H1 (cell line): ENCODE data around the gene SMG1. TPM values are rescaled to one million over a fixed set of nuclear protein-coding genes. Genes with fewer than 3 reads are reported as not detected.
"Not testable (repeated sequence)": the region's sequence is repeated elsewhere in the genome, so short reads cannot be mapped to it uniquely, and the experiment has no call there.

Experiments used
- CTCF ChIA-PET: fragments of 300-600 bp; sonication (Branson Sonifier 250); formaldehyde crosslinking; loops from one replicate; lab custom pipeline; 2021; ENCODE audit not compliant: partially characterized antibody; lab: Charles Lee
- POLR2A ChIA-PET: fragments of 300-600 bp; sonication (Branson Sonifier 250); formaldehyde crosslinking; loops from one replicate; lab custom pipeline; 2021; ENCODE audit warnings: inconsistent platforms; ENCODE audit not compliant: partially characterized antibody; lab: Charles Lee
- DNase-seq, 2 experiments: peaks; one replicate each; pipeline versions ENCODE4 v3.0.0 to v3.0.0-alpha.2; 2010 to 2022; ENCODE audit warnings: low spot score in 2 of 2, low read depth in 1 of 2, mixed read lengths in 1 of 2
- FAIRE-seq: peaks from 2 replicates; lab custom pipeline; 2011; peaks lifted over from hg19 to GRCh38; lab: Jason Lieb, UNC
- H2AFZ ChIP-seq: 2 replicates; pipeline ENCODE4 v1.8.1; 2012; ENCODE audit warnings: low read length, inconsistent platforms
- H2AK5ac ChIP-seq: 2 replicates; pipeline ENCODE4 v1.6.1; 2013; ENCODE audit warnings: low read depth, low read length
- H2BK120ac ChIP-seq: replicated peaks from 2 replicates; pipeline ENCODE3; 2013; ENCODE audit warnings: low read depth, low read length, inconsistent platforms
- H2BK12ac ChIP-seq: 2 replicates; pipeline ENCODE4 v1.6.1; 2013; ENCODE audit warnings: low read depth, low read length
- H2BK15ac ChIP-seq: 2 replicates; pipeline ENCODE4 v1.6.1; 2013; ENCODE audit warnings: low read length
- H2BK20ac ChIP-seq: 2 replicates; pipeline ENCODE4 v1.6.1; 2013; ENCODE audit warnings: low read length
- H2BK5ac ChIP-seq: 2 replicates; pipeline ENCODE4 v1.6.1; 2013; ENCODE audit warnings: low read depth, low read length
- H3K14ac ChIP-seq: 2 replicates; pipeline ENCODE4 v1.6.1; 2013; ENCODE audit warnings: inconsistent platforms; ENCODE audit not compliant: insufficient read length
- H3K18ac ChIP-seq: 2 replicates; pipeline ENCODE4 v1.6.1; 2013; ENCODE audit warnings: low read length; ENCODE audit errors: extremely low read depth
- H3K23ac ChIP-seq: 2 replicates; pipeline ENCODE4 v1.6.1; 2013; ENCODE audit warnings: inconsistent platforms; ENCODE audit not compliant: insufficient read length
- H3K23me2 ChIP-seq: 2 replicates; pipeline ENCODE4 v1.6.1; 2013; ENCODE audit warnings: low read depth, low read length
- H3K27ac ChIP-seq: 2 replicates; pipeline ENCODE4 v1.6.1; 2011; ENCODE audit warnings: low read depth, low read length, inconsistent platforms
- H3K27me3 ChIP-seq, 4 experiments: replicated peaks in 1 of 4; 1 replicate in 1 of 4; 2 replicates in 3 of 4; pipeline versions ENCODE4 v1.6.1 to v1.8.1; 2011 to 2013; ENCODE audit warnings: low read length in 3 of 4, mild to moderate bottlenecking in 3 of 4, inconsistent platforms in 2 of 4, mixed read lengths in 2 of 4, moderate library complexity in 1 of 4; ENCODE audit not compliant: control insufficient read depth in 3 of 4, insufficient read depth in 3 of 4; ENCODE audit errors: extremely low read depth in 1 of 4
- H3K36me3 ChIP-seq, 4 experiments: 2 replicates each; pipeline versions ENCODE4 v1.6.1 to v1.8.1; 2011 to 2013; ENCODE audit warnings: mild to moderate bottlenecking in 4 of 4, low read length in 3 of 4, moderate library complexity in 2 of 4, control low read depth in 1 of 4, inconsistent platforms in 1 of 4; ENCODE audit not compliant: insufficient read depth in 4 of 4, control insufficient read depth in 2 of 4
- H3K4ac ChIP-seq: replicated peaks from 2 replicates; pipeline ENCODE3; 2013; ENCODE audit warnings: low read length, low read depth, mixed read lengths, inconsistent platforms; ENCODE audit not compliant: insufficient read length
- H3K4me1 ChIP-seq, 4 experiments: replicated peaks in 1 of 4; 1 replicate in 1 of 4; 2 replicates in 3 of 4; pipeline versions ENCODE4 v1.6.1 to v1.8.1; 2011 to 2013; ENCODE audit warnings: low read length in 3 of 4, inconsistent platforms in 2 of 4, mixed read lengths in 1 of 4; ENCODE audit not compliant: insufficient read depth in 4 of 4, control insufficient read depth in 3 of 4
- H3K4me2 ChIP-seq, 2 experiments: 2 replicates each; pipeline versions ENCODE4 v1.6.1 to v1.8.1; 2011 to 2013; ENCODE audit warnings: low read depth in 2 of 2, low read length in 2 of 2, control low read depth in 1 of 2, inconsistent platforms in 1 of 2, mild to moderate bottlenecking in 1 of 2; ENCODE audit not compliant: insufficient read depth in 1 of 2
- H3K4me3 ChIP-seq, 4 experiments: fragments of 200-600, 300-600 bp in 1 of 4; sonication (generic), shearing (Covaris generic), sonication (Bioruptor Twin) in 1 of 4; 2 replicates each; pipeline versions ENCODE4 v1.5.1 to v1.8.1; 2011 to 2016; ENCODE audit warnings: low read length in 4 of 4, low read depth in 3 of 4, control low read depth in 2 of 4, inconsistent platforms in 2 of 4, mild to moderate bottlenecking in 2 of 4, mixed read lengths in 1 of 4, moderate library complexity in 1 of 4; ENCODE audit not compliant: insufficient read depth in 2 of 4; ENCODE audit errors: extremely low read depth in 1 of 4
- H3K56ac ChIP-seq: replicated peaks from 2 replicates; pipeline ENCODE3; 2013; ENCODE audit warnings: low read depth, mild to moderate bottlenecking, mixed read lengths, low read length, inconsistent platforms; ENCODE audit not compliant: insufficient read length
- H3K79me1 ChIP-seq: 2 replicates; pipeline ENCODE4 v1.6.1; 2013; ENCODE audit warnings: low read depth, low read length, control low read depth
- H3K79me2 ChIP-seq, 2 experiments: 2 replicates each; pipeline versions ENCODE4 v1.6.1 to v1.8.1; 2012 to 2013; ENCODE audit warnings: low read length in 2 of 2, mild to moderate bottlenecking in 2 of 2, inconsistent platforms in 1 of 2; ENCODE audit not compliant: insufficient read depth in 2 of 2, control insufficient read depth in 1 of 2
- H3K9ac ChIP-seq, 4 experiments: replicated peaks in 1 of 4; 1 replicate in 1 of 4; 2 replicates in 3 of 4; pipeline versions ENCODE4 v1.6.1 to v1.8.1; 2011 to 2013; ENCODE audit warnings: low read depth in 3 of 4, low read length in 3 of 4, control low read depth in 2 of 4, mild to moderate bottlenecking in 2 of 4, moderate library complexity in 2 of 4, inconsistent platforms in 1 of 4; ENCODE audit errors: extremely low read depth in 1 of 4
- H3K9me3 ChIP-seq, 2 experiments: 2 replicates each; pipeline versions ENCODE4 v1.6.1 to v1.8.1; 2012 to 2013; ENCODE audit warnings: mild to moderate bottlenecking in 2 of 2, moderate library complexity in 2 of 2, control low read depth in 1 of 2, inconsistent platforms in 1 of 2, low read depth in 1 of 2, low read length in 1 of 2, mixed read lengths in 1 of 2; ENCODE audit not compliant: insufficient read depth in 2 of 2
- H4K20me1 ChIP-seq, 2 experiments: replicated peaks in 1 of 2; 2 replicates each; pipeline versions ENCODE3 to v1.8.1; 2011 to 2013; ENCODE audit warnings: inconsistent platforms in 2 of 2, low read length in 2 of 2, mild to moderate bottlenecking in 1 of 2; ENCODE audit not compliant: insufficient read depth in 2 of 2, control insufficient read depth in 1 of 2
- H4K5ac ChIP-seq: 2 replicates; pipeline ENCODE4 v1.6.1; 2013; ENCODE audit warnings: low read length, low read depth, mixed read lengths, inconsistent platforms; ENCODE audit not compliant: insufficient read length
- H4K8ac ChIP-seq: 2 replicates; pipeline ENCODE4 v1.8.0; 2013; ENCODE audit warnings: mild to moderate bottlenecking, moderate library complexity, low read length, inconsistent platforms; ENCODE audit not compliant: insufficient read depth; ENCODE audit errors: extremely low read depth
- H4K91ac ChIP-seq: replicated peaks from 2 replicates; pipeline ENCODE3; 2013; ENCODE audit warnings: low read length, mixed read lengths, inconsistent platforms; ENCODE audit not compliant: insufficient read length
- WGBS, 2 experiments: shearing (Covaris generic) in 1 of 2; methylation state at CpG; one replicate each; pipeline versions ENCODE4 v1.1.6 to v1.1.7; 2013 to 2015; ENCODE audit warnings: low lambda C conversion rate in 2 of 2, mixed read lengths in 2 of 2, inconsistent platforms in 1 of 2, low coverage in 1 of 2, missing lambda C conversion rate in 1 of 2; ENCODE audit not compliant: insufficient replicate concordance in 2 of 2, insufficient coverage in 1 of 2, insufficient read length in 1 of 2; ENCODE audit errors: extremely low coverage in 1 of 2, missing lambda C conversion rate in 1 of 2; 5-methylcytosine and 5-hydroxymethylcytosine counted together
- polyA plus RNA-seq, 7 experiments: library from polyadenylated mRNA; depleted of rRNA in 3 of 7; stranded (reverse) in 5 of 7; unstranded in 2 of 7; fragments of >200 nt in 5 of 7; fragments of 200-250 nt in 2 of 7; gene quantifications; 1 replicate in 5 of 7; 2 replicates in 1 of 7; 4 replicates in 1 of 7; pipeline versions ENCODE4 v1.2.1 to v1.2.3, GENCODE V29; 2011 to 2013; ENCODE audit warnings: missing spikeins in 2 of 7, mixed read lengths in 2 of 7
- total RNA-seq: library from RNA; stranded (reverse); fragmentation: NEBNext Ultra II Directional; extraction: Animal tissue kit (Norgen Biotek cat#: 25700); gene quantifications from 2 replicates; pipeline ENCODE4 v1.2.1, GENCODE V29; 2021

SMG1 gene
- total and polyA plus RNA-seq, 2 of the 8 experiments (the other 6 are each of a cell fraction or from before 2014, with no cell fraction given) = 14.9 to 90.6 TPM

GRCh38 chr16:18955874-18956580 lies 29.8 kb upstream of the SMG1 start:
- not testable (repeated sequence) for H3K56ac ChIP-seq, H4K91ac ChIP-seq, H2BK12ac ChIP-seq, H3K27ac ChIP-seq, H3K4ac ChIP-seq, H2BK120ac ChIP-seq, H3K14ac ChIP-seq, H3K27me3 ChIP-seq, H3K79me1 ChIP-seq, H3K9ac ChIP-seq, H2BK20ac ChIP-seq, FAIRE-seq, H3K4me3 ChIP-seq, H3K9me3 ChIP-seq, H2BK5ac ChIP-seq, H2BK15ac ChIP-seq, H4K5ac ChIP-seq, H3K36me3 ChIP-seq, H4K8ac ChIP-seq, H3K18ac ChIP-seq, H3K79me2 ChIP-seq, DNase-seq, H3K4me1 ChIP-seq, H3K23me2 ChIP-seq, H3K23ac ChIP-seq, H3K4me2 ChIP-seq, H2AK5ac ChIP-seq, H4K20me1 ChIP-seq
- POLR2A ChIA-PET = interaction anchor here (1.0 to 1.6 kb wide), 3 partner anchors 9 to 155 kb away, joined by 3 to 4 read pairs (median 4); partner anchors contain the start of genes ARL6IP1 and SMG1
- CTCF ChIA-PET = interaction anchor here (0.6 to 2.9 kb wide), 3 partner anchors 12 to 108 kb away, joined by 3 to 11 read pairs (median 4); no protein-coding TSS in a partner anchor
- H2AFZ ChIP-seq = peak overlapping the region; percentile 89; the same call in 1 of the 2 replicates
- WGBS, 2 experiments = 84% methylated on average over 14 of the region's 21 CpGs; no CpG with 5 or more reads in 1 of the 2 experiments
